HCT116 (cell line): ENCODE data around the gene NOTCH4. TPM values are rescaled to one million over a fixed set of nuclear protein-coding genes. Genes with fewer than 3 reads are reported as not detected.

Experiments used
- ATAC-seq: fragments of 200-7000 bp; cut with Tn5 transposase; 2 replicates; pipeline ENCODE4 v1.9.1; 2020; ENCODE audit warnings: mild to moderate bottlenecking, moderate library complexity
- BruUV-seq: library from RNA; stranded (reverse); fragments of 400-500 nt; replicated peaks from 2 replicates; lab custom pipeline; 2021; lab: Mats Ljungman, UMichigan
- CTCF ChIA-PET: fragments of 300-600 bp; sonication (Branson Sonifier 250); formaldehyde crosslinking; loops from one replicate; lab custom pipeline; 2021; ENCODE audit warnings: antibody characterized with exemption; lab: Charles Lee
- POLR2A ChIA-PET: fragments of 300-600, 350-600 bp; sonication (Branson Sonifier 250); formaldehyde crosslinking; loops from one replicate; lab custom pipeline; 2021; ENCODE audit warnings: antibody characterized with exemption; lab: Charles Lee
- RAD21 ChIA-PET, 2 experiments: fragments of 300-600 bp; sonication (Branson Sonifier 250); formaldehyde crosslinking; loops; one replicate each; lab custom pipeline; 2023; ENCODE audit warnings: low total read pairs in 2 of 2; ENCODE audit not compliant: uncharacterized antibody in 2 of 2, unreplicated experiment in 2 of 2, low non-redundant PET in 1 of 2; lab: Charles Lee
- DNase-seq: peaks from one replicate; pipeline ENCODE4 v3.0.0-alpha.2; 2010; ENCODE audit warnings: low read depth, low spot score
- H2AFZ ChIP-seq: fragments of 200-600 bp; shearing (Covaris generic), sonication (generic); 2 replicates; pipeline ENCODE4 v1.6.1; 2017; ENCODE audit warnings: low read depth, mixed run types, mixed read lengths, antibody characterized with exemption, low read length; ENCODE audit not compliant: poor library complexity, severe bottlenecking
- H3K27ac ChIP-seq: 2 replicates; pipeline ENCODE4 v1.5.1; 2012; ENCODE audit warnings: low read depth, low read length
- H3K27me3 ChIP-seq: fragments of 200-600 bp; sonication (generic); 2 replicates; pipeline ENCODE4 v1.6.1; 2016; ENCODE audit warnings: mixed run types, low read length, mixed read lengths; ENCODE audit not compliant: insufficient read depth
- H3K36me3 ChIP-seq, 2 experiments: fragments of 200-500 bp in 1 of 2; fragments of 200-600 bp in 1 of 2; sonication (Bioruptor generic) in 1 of 2; sonication (generic) in 1 of 2; 2 replicates each; pipeline versions ENCODE4 v1.5.1 to v1.6.1; 2014 to 2016; ENCODE audit warnings: low read length in 2 of 2, inconsistent platforms in 1 of 2, mixed read lengths in 1 of 2, mixed run types in 1 of 2; ENCODE audit not compliant: insufficient read depth in 2 of 2, control insufficient read depth in 1 of 2
- H3K4me1 ChIP-seq, 2 experiments: fragments of 200-600 bp in 1 of 2; sonication (generic) in 1 of 2; 2 replicates each; pipeline versions ENCODE4 v1.5.1 to v1.6.1; 2012 to 2017; ENCODE audit warnings: low read length in 2 of 2, inconsistent platforms in 1 of 2, mild to moderate bottlenecking in 1 of 2, mixed read lengths in 1 of 2, mixed run types in 1 of 2, moderate library complexity in 1 of 2; ENCODE audit not compliant: insufficient read depth in 2 of 2, control insufficient read depth in 1 of 2
- H3K4me2 ChIP-seq: fragments of 200-600 bp; sonication (generic); 2 replicates; pipeline ENCODE4 v1.6.1; 2017; ENCODE audit warnings: mixed run types, low read length, mixed read lengths
- H3K4me3 ChIP-seq, 2 experiments: fragments of 200-600 bp in 1 of 2; sonication (generic) in 1 of 2; replicated peaks in 1 of 2; 2 replicates each; pipeline ENCODE4 v1.5.1; 2011 to 2016; ENCODE audit warnings: low read length in 2 of 2, control low read depth in 1 of 2, low read depth in 1 of 2, mild to moderate bottlenecking in 1 of 2, mixed read lengths in 1 of 2, mixed run types in 1 of 2
- H3K79me2 ChIP-seq: fragments of 200-600 bp; sonication (generic); 2 replicates; pipeline ENCODE4 v1.6.1; 2017; ENCODE audit warnings: mild to moderate bottlenecking, mixed run types, low read length, moderate library complexity, mixed read lengths; ENCODE audit not compliant: insufficient read depth
- H3K9ac ChIP-seq: fragments of 200-600 bp; sonication (generic); 2 replicates; pipeline ENCODE4 v1.6.1; 2016; ENCODE audit warnings: low read length, mixed read lengths
- H3K9me2 ChIP-seq: fragments of 200-600 bp; sonication (generic), shearing (Covaris generic); 2 replicates; pipeline ENCODE4 v1.6.1; 2017; ENCODE audit warnings: mixed run types, mild to moderate bottlenecking, moderate library complexity; ENCODE audit not compliant: insufficient read depth
- H3K9me3 ChIP-seq, 2 experiments: fragments of 200-500 bp in 1 of 2; fragments of 200-600 bp in 1 of 2; sonication (Bioruptor generic) in 1 of 2; sonication (generic) in 1 of 2; 2 replicates each; pipeline ENCODE4 v1.6.1; 2014 to 2017; ENCODE audit warnings: low read length in 2 of 2, mixed read lengths in 2 of 2, inconsistent platforms in 1 of 2, low read depth in 1 of 2, mild to moderate bottlenecking in 1 of 2, mixed run types in 1 of 2, moderate library complexity in 1 of 2; ENCODE audit not compliant: control insufficient read depth in 1 of 2, insufficient read depth in 1 of 2
- H4K20me1 ChIP-seq: fragments of 200-600 bp; sonication (generic), shearing (Covaris generic); 2 replicates; pipeline ENCODE4 v1.6.1; 2017; ENCODE audit warnings: mixed run types, mild to moderate bottlenecking, moderate library complexity; ENCODE audit not compliant: insufficient read depth
- EGR1 ChIP-seq: IDR thresholded peaks from 2 replicates; pipeline ENCODE4 v1.6.1; 2012; ENCODE audit warnings: low read depth
- EZH2phosphoT487 ChIP-seq: fragments of 200-600 bp; IDR thresholded peaks from 2 replicates; pipeline ENCODE4 v1.6.1; 2018; ENCODE audit warnings: antibody characterized with exemption, borderline replicate concordance
- MAX ChIP-seq: IDR thresholded peaks from 2 replicates; pipeline ENCODE4 v1.6.1; 2012
- POLR2A ChIP-seq: IDR thresholded peaks from 2 replicates; pipeline ENCODE4 v1.7.0; 2011; ENCODE audit warnings: borderline replicate concordance; ENCODE audit not compliant: insufficient read depth, insufficient read length; ENCODE audit errors: extremely low read depth
- SIN3A ChIP-seq: IDR thresholded peaks from 2 replicates; pipeline ENCODE4 v1.6.1; 2012; ENCODE audit warnings: low read depth
- TCF7L2 ChIP-seq: IDR thresholded peaks from 2 replicates; pipeline ENCODE4 v1.7.0; 2011; ENCODE audit warnings: borderline replicate concordance, inconsistent platforms; ENCODE audit not compliant: insufficient read depth, insufficient read length; ENCODE audit errors: extremely low read depth
- YY1 ChIP-seq: IDR thresholded peaks from 2 replicates; pipeline ENCODE4 v1.6.1; 2011; ENCODE audit warnings: low read length, low read depth, moderate library complexity, mild to moderate bottlenecking; ENCODE audit not compliant: insufficient replicate concordance; ENCODE audit errors: extremely low read depth
- intact Hi-C: fragments of 100-400 bp; cut with micrococcal nuclease; formaldehyde crosslinking; loops from 2 replicates; pipeline ENCODE4 v1.10.0; 2022
- total RNA-seq: library from RNA; stranded (reverse); gene quantifications from one replicate; pipeline ENCODE4 v1.2.1, GENCODE V29; 2021; ENCODE audit not compliant: unreplicated experiment
- TF ChIP-seq, protein P1 (sequence below), 3 experiments: fragments of 200-600 bp in 1 of 3; sonication (generic) in 1 of 3; IDR thresholded peaks in 2 of 3; conservative IDR thresholded peaks in 1 of 3; 2 replicates each; pipeline ENCODE4 v1.5.1; 2012 to 2017; ENCODE audit warnings: low read depth in 2 of 3, low read length in 2 of 3, antibody characterized with exemption in 1 of 3, borderline replicate concordance in 1 of 3, control low read depth in 1 of 3, mild to moderate bottlenecking in 1 of 3, mixed read lengths in 1 of 3, mixed run types in 1 of 3, moderate library complexity in 1 of 3; ENCODE audit not compliant: insufficient read depth in 1 of 3

The NOTCH4 gene
- total RNA-seq, 1 experiment from 2014 or later = 0.81 TPM

GRCh38 chr6:32153564-32154513 lies 70.0 kb downstream of the NOTCH4 start, which contains the start of gene PPT2 (continued):
- TF ChIP-seq, protein P1, sequence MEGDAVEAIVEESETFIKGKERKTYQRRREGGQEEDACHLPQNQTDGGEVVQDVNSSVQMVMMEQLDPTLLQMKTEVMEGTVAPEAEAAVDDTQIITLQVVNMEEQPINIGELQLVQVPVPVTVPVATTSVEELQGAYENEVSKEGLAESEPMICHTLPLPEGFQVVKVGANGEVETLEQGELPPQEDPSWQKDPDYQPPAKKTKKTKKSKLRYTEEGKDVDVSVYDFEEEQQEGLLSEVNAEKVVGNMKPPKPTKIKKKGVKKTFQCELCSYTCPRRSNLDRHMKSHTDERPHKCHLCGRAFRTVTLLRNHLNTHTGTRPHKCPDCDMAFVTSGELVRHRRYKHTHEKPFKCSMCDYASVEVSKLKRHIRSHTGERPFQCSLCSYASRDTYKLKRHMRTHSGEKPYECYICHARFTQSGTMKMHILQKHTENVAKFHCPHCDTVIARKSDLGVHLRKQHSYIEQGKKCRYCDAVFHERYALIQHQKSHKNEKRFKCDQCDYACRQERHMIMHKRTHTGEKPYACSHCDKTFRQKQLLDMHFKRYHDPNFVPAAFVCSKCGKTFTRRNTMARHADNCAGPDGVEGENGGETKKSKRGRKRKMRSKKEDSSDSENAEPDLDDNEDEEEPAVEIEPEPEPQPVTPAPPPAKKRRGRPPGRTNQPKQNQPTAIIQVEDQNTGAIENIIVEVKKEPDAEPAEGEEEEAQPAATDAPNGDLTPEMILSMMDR (IDR thresholded peaks at IDR 0.05 in 2 of 3, conservative IDR thresholded peaks at IDR 0.05 in 1 of 3; ENCODE audit: borderline replicate concordance in 1 of 3, insufficient read depth in 1 of 3, low read depth in 2 of 3, low read length in 2 of 3) = peak in 1 of 3 experiments; percentile 32; a peak in 2 of 6 replicates
- TF ChIP-seq SIN3A = peak; percentile 86
- 0 out of 2 replicates have a peak, but pooled peaks have one; percentile 39 for TF ChIP-seq EGR1
- TF ChIP-seq MAX = peak; percentile 57; the same call in 1 of the 2 replicates

- peak; percentile 37 for ATAC-seq
- H3K4me1 ChIP-seq = peaks cover 12 to 25% of the 10 kb centered on the region in 2 experiments
- H3K79me2 ChIP-seq = peaks cover 16% of the 10 kb centered on the region
- H3K4me3 ChIP-seq = peak overlapping the region; percentile 93 to 95
- TF ChIP-seq SIN3A (no peak), TCF7L2 (no peak), YY1 (no peak), POLR2A (peak; percentile 5), EZH2phosphoT487 (no peak)
- TF ChIP-seq, all 23 proteins: peak for 1
- TSS peak; percentile 67 for BruUV-seq
- ChIA-PET RAD21 (interaction anchor here in 1 of 2 experiments (0.7 kb wide), 1 partner anchor 43 kb away, joined by 4 read pairs; no protein-coding TSS in a partner anchor), POLR2A (interaction anchor here (0.9 to 1.1 kb wide), 2 partner anchors 25 kb away, joined by 3 read pairs; partner anchors contain the start of gene ATF6B), CTCF (interaction anchor here (0.5 kb wide), 1 partner anchor 36 kb away, joined by 3 read pairs; no protein-coding TSS in a partner anchor)
- Histone ChIP-seq H3K9me2 (no peaks in the 10 kb centered on the region), H3K9ac (peak overlapping the region; percentile 93), H3K9me3 (no peaks in the 10 kb centered on the region), H3K27me3 (no peaks in the 10 kb centered on the region), H3K27ac (peak overlapping the region; percentile 98), H4K20me1 (no peaks in the 10 kb centered on the region), H3K36me3 (peaks cover 5 to 12% of the 10 kb centered on the region in 2 experiments; a peak in 3 of 4 replicates), H2AFZ (no peak overlapping the region), H3K4me2 (peak overlapping the region; percentile 95)
- DNase-seq = no peak
- intact Hi-C loops = no loop called here
Observed at GRCh38 chr6:32152769-32153563, 70.9 kb downstream of the NOTCH4 start.
